ENCODE data around the gene MAML3.

GRCh38 chr4:140004549-140004895 lies 149.5 kb downstream of the MAML3 start:
- TF ChIP-seq CTCF (IDR thresholded peaks at IDR 0.05) (no peak), POLR2A (IDR thresholded peaks at IDR 0.05) (no peak)

Measured in uterus (tissue), 2 donors.